Measurements from ENCODE around the gene REEP1. TPM values are rescaled to one million over a fixed set of nuclear protein-coding genes. Genes with fewer than 3 reads are reported as not detected.

REEP1 gene
- total RNA-seq, 2 experiments from 2014 or later: 0.23 to 0.25 TPM

- TF ChIP-seq CTCF (IDR thresholded peaks at IDR 0.05): no peak
- CTCF ChIA-PET: interaction anchor here (0.9 kb wide), 1 partner anchor 71 kb away, joined by 4 read pairs; no protein-coding TSS in a partner anchor
- ATAC-seq: no peak
- no peaks in the 10 kb centered on the region for H3K4me1 Mint-ChIP-seq (ENCODE audit: low read depth)
- peaks cover 17% of the 10 kb centered on the region for H3K27me3 Mint-ChIP-seq
- no peak for DNase-seq
- no peak overlapping the region for H3K27ac Mint-ChIP-seq
- no peaks in the 10 kb centered on the region for H3K36me3 Mint-ChIP-seq (ENCODE audit: low read depth)
- no peaks in the 10 kb centered on the region for H3K9me3 Mint-ChIP-seq
- H3K4me3 Mint-ChIP-seq: no peak overlapping the region
- intact Hi-C loops (cut with micrococcal nuclease): no loop called here
- POLR2A ChIA-PET: no interaction called here
Measured at GRCh38 chr2:86286516-86286915, 50.9 kb downstream of the REEP1 start.

GRCh38 chr2:86285981-86286380 lies 51.4 kb downstream of the REEP1 start:
- ChIA-PET CTCF (interaction anchor here (0.9 kb wide), 1 partner anchor 70 kb away, joined by 4 read pairs; no protein-coding TSS in a partner anchor), POLR2A (no interaction called here)
- ATAC-seq: no peak

GRCh38 chr2:86285571-86285970 lies 51.9 kb downstream of the REEP1 start:
- Mint-ChIP-seq H3K9me3 (no peaks in the 10 kb centered on the region), H3K4me3 (no peak overlapping the region), H3K4me1 (ENCODE audit: low read depth) (no peaks in the 10 kb centered on the region), H3K27ac (no peak overlapping the region), H3K36me3 (ENCODE audit: low read depth) (no peaks in the 10 kb centered on the region), H3K27me3 (peaks cover 13% of the 10 kb centered on the region)
- no peak for TF ChIP-seq CTCF (IDR thresholded peaks at IDR 0.05)
- intact Hi-C loops (cut with micrococcal nuclease): no loop called here
- ChIA-PET POLR2A (no interaction called here), CTCF (no interaction called here)
- ATAC-seq (no peak), DNase-seq (no peak)

More at GRCh38 chr2:86285981-86286380, 51.4 kb downstream of the REEP1 start:
- no peak for DNase-seq
- Mint-ChIP-seq H3K9me3 (no peaks in the 10 kb centered on the region), H3K4me1 (ENCODE audit: low read depth) (no peaks in the 10 kb centered on the region), H3K4me3 (no peak overlapping the region), H3K27ac (no peak overlapping the region), H3K36me3 (ENCODE audit: low read depth) (no peaks in the 10 kb centered on the region), H3K27me3 (peaks cover 13% of the 10 kb centered on the region)
- intact Hi-C loops (cut with micrococcal nuclease): no loop called here
- no peak for TF ChIP-seq CTCF (IDR thresholded peaks at IDR 0.05)

- Mint-ChIP-seq H3K9me3 (no peaks in the 10 kb centered on the region), H3K4me1 (ENCODE audit: low read depth) (no peaks in the 10 kb centered on the region), H3K36me3 (ENCODE audit: low read depth) (no peaks in the 10 kb centered on the region), H3K27ac (no peak overlapping the region), H3K27me3 (peaks cover 11% of the 10 kb centered on the region), H3K4me3 (no peak overlapping the region)
- TF ChIP-seq CTCF (IDR thresholded peaks at IDR 0.05): no peak
- CTCF ChIA-PET: no interaction called here
- intact Hi-C loops (cut with micrococcal nuclease): no loop called here
- ATAC-seq: no peak
- no peak for DNase-seq
- POLR2A ChIA-PET: no interaction called here
Measured at GRCh38 chr2:86284987-86285386, 52.4 kb downstream of the REEP1 start.

GRCh38 chr2:86284401-86284841 lies 53.0 kb downstream of the REEP1 start:
- POLR2A ChIA-PET: no interaction called here
- CTCF ChIA-PET: no interaction called here
- H3K9me3 Mint-ChIP-seq: no peaks in the 10 kb centered on the region
- H3K4me1 Mint-ChIP-seq (ENCODE audit: low read depth): no peaks in the 10 kb centered on the region
- no peak overlapping the region for H3K4me3 Mint-ChIP-seq
- H3K27me3 Mint-ChIP-seq: peaks cover 9% of the 10 kb centered on the region
- no peak overlapping the region for H3K27ac Mint-ChIP-seq
- no peak for ATAC-seq
- intact Hi-C loops (cut with micrococcal nuclease): no loop called here
- no peak for TF ChIP-seq CTCF (IDR thresholded peaks at IDR 0.05)
- H3K36me3 Mint-ChIP-seq (ENCODE audit: low read depth): no peaks in the 10 kb centered on the region
- DNase-seq: no peak

All from activated CD8-positive, alpha-beta T cell treated with anti-CD3 and anti-CD28 coated beads for 36 hours (primary cell).